OCI-LY7 (cell line): ENCODE data around the gene ADCK2. TPM values are rescaled to one million over a fixed set of nuclear protein-coding genes. Genes with fewer than 3 reads are reported as not detected.

ENCODE experiments used
- BruUV-seq: library from RNA; stranded (reverse); fragments of 400-500 nt; replicated peaks from 2 replicates; lab custom pipeline; 2021; lab: Mats Ljungman, UMichigan
- CTCF ChIA-PET: fragments of 300-600 bp; sonication (Branson Sonifier 250); formaldehyde crosslinking; loops from one replicate; lab custom pipeline; 2022; ENCODE audit warnings: antibody characterized with exemption; ENCODE audit not compliant: unreplicated experiment; lab: Charles Lee
- POLR2A ChIA-PET: fragments of 300-600 bp; sonication (Branson Sonifier 250); formaldehyde crosslinking; loops from one replicate; lab custom pipeline; 2022; ENCODE audit warnings: antibody characterized with exemption; lab: Charles Lee
- DNase-seq: peaks from one replicate; pipeline ENCODE4 v3.0.0-alpha.2; 2015; ENCODE audit warnings: low spot score
- H2AFZ ChIP-seq: fragments of 200-600 bp; sonication (generic), shearing (Covaris generic); 2 replicates; pipeline ENCODE4 v1.6.1; 2014; ENCODE audit warnings: mild to moderate bottlenecking, antibody characterized with exemption, low read length, moderate library complexity
- H3K27ac ChIP-seq: fragments of 200-600 bp; sonication (generic); 2 replicates; pipeline ENCODE4 v1.5.1; 2014; ENCODE audit warnings: mixed run types, low read depth, mild to moderate bottlenecking, moderate library complexity, low read length, inconsistent platforms; ENCODE audit not compliant: poor library complexity, severe bottlenecking
- H3K36me3 ChIP-seq: fragments of 200-600 bp; sonication (generic); 2 replicates; pipeline ENCODE4 v1.6.1; 2014; ENCODE audit warnings: mild to moderate bottlenecking, antibody characterized with exemption, low read length, moderate library complexity, mixed read lengths; ENCODE audit not compliant: insufficient read depth
- H3K4me1 ChIP-seq: fragments of 200-600 bp; sonication (generic); 2 replicates; pipeline ENCODE4 v1.5.1; 2014; ENCODE audit warnings: mild to moderate bottlenecking, low read length; ENCODE audit not compliant: insufficient read depth, poor library complexity, severe bottlenecking
- H3K4me2 ChIP-seq: fragments of 200-600 bp; sonication (generic); 2 replicates; pipeline ENCODE4 v1.6.1; 2014; ENCODE audit warnings: mild to moderate bottlenecking, low read length
- H3K4me3 ChIP-seq: fragments of 200-600 bp; sonication (generic); 2 replicates; pipeline ENCODE4 v1.5.1; 2014; ENCODE audit warnings: mild to moderate bottlenecking, low read depth, low read length; ENCODE audit not compliant: poor library complexity, severe bottlenecking
- H3K79me2 ChIP-seq: fragments of 200-600 bp; sonication (generic); 2 replicates; pipeline ENCODE4 v1.6.1; 2016; ENCODE audit warnings: low read depth, mild to moderate bottlenecking, low read length, moderate library complexity, mixed read lengths; ENCODE audit not compliant: insufficient read depth
- H3K9me2 ChIP-seq: fragments of 200-600 bp; sonication (generic); 2 replicates; pipeline ENCODE4 v1.6.1; 2016; ENCODE audit warnings: mild to moderate bottlenecking, low read length, mixed read lengths; ENCODE audit not compliant: insufficient read depth
- H3K9me3 ChIP-seq: fragments of 200-600 bp; sonication (generic); 2 replicates; pipeline ENCODE4 v1.6.1; 2014; ENCODE audit warnings: mild to moderate bottlenecking, mixed run types, low read length, mixed read lengths
- H4K20me1 ChIP-seq: fragments of 200-600 bp; sonication (generic); 2 replicates; pipeline ENCODE4 v1.6.1; 2014; ENCODE audit warnings: mild to moderate bottlenecking, antibody characterized with exemption, low read length, moderate library complexity, mixed read lengths; ENCODE audit not compliant: insufficient read depth
- CTCF ChIP-seq: fragments of 200-600 bp; sonication (generic); conservative IDR thresholded peaks from 2 replicates; pipeline ENCODE4 v1.5.1; 2014; ENCODE audit warnings: mild to moderate bottlenecking, antibody characterized with exemption, low read length, moderate library complexity, mixed read lengths
- EZH2phosphoT487 ChIP-seq: fragments of 200-600 bp; sonication (generic); IDR thresholded peaks from 2 replicates; pipeline ENCODE4 v1.6.1; 2018; ENCODE audit warnings: low read depth, borderline replicate concordance, mild to moderate bottlenecking, mixed run types, antibody characterized with exemption, low read length, moderate library complexity, mixed read lengths
- intact Hi-C: fragments of 100-400 bp; cut with micrococcal nuclease; formaldehyde crosslinking; loops from one replicate; pipeline ENCODE4 v1.10.0; 2022; ENCODE audit not compliant: unreplicated experiment
- total RNA-seq, 2 experiments: library from RNA; depleted of rRNA in 1 of 2; stranded (reverse); fragments of >200 nt in 1 of 2; shearing (Covaris generic) in 1 of 2; gene quantifications; 2 replicates each; pipeline ENCODE4 v1.2.3, GENCODE V29; 2014 to 2022

The ADCK2 gene
- total RNA-seq, 2 experiments from 2014 or later = 45.8 to 60.2 TPM

DNA sequence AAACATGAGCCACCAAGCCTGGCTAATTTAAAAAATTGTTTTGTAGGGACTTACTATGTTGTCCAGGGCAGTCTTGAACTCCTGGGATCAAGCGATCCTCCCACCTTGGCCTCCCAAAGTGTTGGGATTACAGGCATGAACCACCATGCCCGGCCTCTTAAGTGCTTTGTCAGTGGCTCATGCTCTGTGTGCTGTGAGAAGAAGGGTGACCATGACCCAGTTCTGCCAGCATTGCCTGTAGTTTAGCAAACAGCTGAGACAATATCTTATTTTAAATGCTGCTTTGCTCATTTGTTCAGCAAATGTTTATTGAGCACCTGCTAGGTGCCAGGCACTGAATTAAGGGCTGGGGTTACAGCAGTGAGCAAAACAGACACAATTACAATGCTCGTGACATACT lies 9.0 kb downstream of the ADCK2 start:
- peaks cover 16% of the 10 kb centered on the region for H3K79me2 ChIP-seq
- no peak for DNase-seq
- intact Hi-C loops = no loop called here
- H2AFZ ChIP-seq = no peak overlapping the region
- H3K9me3 ChIP-seq = no peaks in the 10 kb centered on the region
- TF ChIP-seq CTCF (no peak), EZH2phosphoT487 (no peak)
- H3K27ac ChIP-seq = no peak overlapping the region
- H3K4me2 ChIP-seq = no peak overlapping the region
- H3K9me2 ChIP-seq = no peaks in the 10 kb centered on the region
- ChIA-PET POLR2A (no interaction called here), CTCF (no interaction called here)
- BruUV-seq = no TSS peak
- H3K36me3 ChIP-seq = peaks cover 93% of the 10 kb centered on the region
- no peaks in the 10 kb centered on the region for H4K20me1 ChIP-seq
- H3K4me3 ChIP-seq = no peak overlapping the region
- peaks cover 14% of the 10 kb centered on the region for H3K4me1 ChIP-seq

GRCh38 chr7:140683657-140684056 lies 10.9 kb downstream of the ADCK2 start:
- Histone ChIP-seq H3K36me3 (peaks cover 92% of the 10 kb centered on the region), H4K20me1 (no peaks in the 10 kb centered on the region), H3K4me2 (no peak overlapping the region), H3K4me1 (no peaks in the 10 kb centered on the region), H3K9me3 (no peaks in the 10 kb centered on the region), H2AFZ (no peak overlapping the region), H3K27ac (no peak overlapping the region), H3K4me3 (no peak overlapping the region), H3K9me2 (no peaks in the 10 kb centered on the region), H3K79me2 (no peaks in the 10 kb centered on the region)
- DNase-seq = no peak
- intact Hi-C loops = no loop called here
- ChIA-PET CTCF (no interaction called here), POLR2A (interaction anchor here (0.6 to 1.9 kb wide), 2 partner anchors 10 to 204 kb away, joined by 3 to 9 read pairs; partner anchors contain the start of gene ADCK2)
- no peak for TF ChIP-seq CTCF
- TF ChIP-seq EZH2phosphoT487 = no peak
- no TSS peak for BruUV-seq

DNA sequence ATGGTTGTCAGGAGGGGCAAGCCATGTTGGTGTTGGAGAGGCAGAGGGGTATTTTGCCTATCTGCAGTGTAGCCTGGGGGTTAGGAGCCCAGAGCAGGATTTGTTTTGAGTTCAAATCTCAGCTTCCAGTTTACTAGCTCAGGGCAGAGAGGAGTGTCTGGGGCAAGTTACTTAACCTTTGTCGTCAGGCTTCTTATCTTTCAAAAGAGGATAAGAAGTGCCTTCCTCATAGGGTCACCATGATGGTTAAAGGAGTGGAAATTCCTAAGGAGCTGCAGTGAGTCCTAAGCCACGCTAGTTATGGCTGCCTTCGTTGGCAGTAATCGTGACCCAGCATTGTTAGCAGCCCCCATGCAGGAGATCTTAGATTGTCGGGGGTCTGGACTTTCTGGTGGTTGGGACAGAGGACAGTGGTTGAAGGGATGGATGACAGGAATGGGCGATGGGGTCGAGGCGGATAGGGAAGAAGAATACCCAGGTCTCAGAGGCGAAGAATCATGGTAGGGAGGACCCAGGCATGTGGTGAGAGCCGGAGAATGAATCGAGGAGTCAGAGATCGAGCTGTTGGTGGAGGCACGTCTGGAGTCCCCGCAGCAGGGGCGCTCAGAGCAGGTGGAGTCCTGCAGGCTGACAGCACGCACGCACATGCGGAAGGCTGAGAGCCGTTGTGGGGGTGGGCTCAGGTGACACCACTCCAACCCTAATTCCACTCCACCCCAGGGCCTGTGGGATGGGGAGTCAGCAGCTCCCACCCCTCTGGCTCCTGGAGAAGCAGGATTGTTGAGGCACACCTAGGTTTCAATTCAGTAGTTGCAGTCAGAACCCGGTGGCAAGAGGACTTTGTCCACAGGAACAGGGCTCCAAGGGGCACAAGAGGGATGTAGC lies 11.6 kb downstream of the ADCK2 start:
- ChIA-PET POLR2A (interaction anchor here (0.6 to 1.9 kb wide), 3 partner anchors 10 to 204 kb away, joined by 3 to 9 read pairs (median 3); partner anchors contain the start of gene ADCK2), CTCF (no interaction called here)
- intact Hi-C loops = no loop called here
- no peaks in the 10 kb centered on the region for H3K9me3 ChIP-seq
- no peak overlapping the region for H3K27ac ChIP-seq
- TF ChIP-seq CTCF (no peak), EZH2phosphoT487 (no peak)
- no TSS peak for BruUV-seq
- H3K4me2 ChIP-seq = no peak overlapping the region
- no peaks in the 10 kb centered on the region for H3K4me1 ChIP-seq
- peaks cover 89% of the 10 kb centered on the region for H3K36me3 ChIP-seq
- no peaks in the 10 kb centered on the region for H3K9me2 ChIP-seq
- no peak overlapping the region for H2AFZ ChIP-seq
- no peak overlapping the region for H3K4me3 ChIP-seq
- no peaks in the 10 kb centered on the region for H4K20me1 ChIP-seq
- no peaks in the 10 kb centered on the region for H3K79me2 ChIP-seq
- DNase-seq = no peak
